PC-3 (cell line): ENCODE data around the gene PDHX.

ENCODE experiments used
- EZH2 ChIP-seq: fragments of 300-600 bp; sonication (generic); IDR thresholded peaks from one replicate; pipeline ENCODE4 v1.6.1; 2017; ENCODE audit warnings: antibody characterized with exemption, mild to moderate bottlenecking, low read length; ENCODE audit not compliant: unreplicated experiment
- TF ChIP-seq, protein P1 (sequence below): fragments of 300-600 bp; sonication (generic); conservative IDR thresholded peaks from 2 replicates; pipeline ENCODE4 v1.5.1; 2017; ENCODE audit warnings: antibody characterized with exemption, low read depth, mild to moderate bottlenecking, low read length

DNA sequence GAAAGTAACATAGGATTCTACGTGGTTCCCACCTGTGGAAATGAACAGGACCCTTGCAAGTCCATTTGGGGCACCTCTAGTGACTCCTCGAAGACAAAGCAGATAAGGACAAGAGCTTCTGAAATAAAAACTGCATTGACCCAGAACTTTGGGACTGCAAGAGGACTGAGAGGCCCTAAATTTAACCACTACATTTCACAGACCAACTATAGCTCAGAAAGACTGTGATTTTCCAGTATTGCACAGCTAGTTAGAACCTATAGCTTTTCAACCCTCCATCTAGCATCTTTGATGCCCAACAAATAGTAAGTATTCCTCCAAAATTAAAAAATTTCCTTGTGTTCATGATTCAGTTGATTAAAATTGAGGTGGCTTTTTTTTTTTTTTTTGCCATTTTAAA is 114.9 kb downstream of the PDHX start:
- TF ChIP-seq EZH2, result no peak
- TF ChIP-seq, protein P1, sequence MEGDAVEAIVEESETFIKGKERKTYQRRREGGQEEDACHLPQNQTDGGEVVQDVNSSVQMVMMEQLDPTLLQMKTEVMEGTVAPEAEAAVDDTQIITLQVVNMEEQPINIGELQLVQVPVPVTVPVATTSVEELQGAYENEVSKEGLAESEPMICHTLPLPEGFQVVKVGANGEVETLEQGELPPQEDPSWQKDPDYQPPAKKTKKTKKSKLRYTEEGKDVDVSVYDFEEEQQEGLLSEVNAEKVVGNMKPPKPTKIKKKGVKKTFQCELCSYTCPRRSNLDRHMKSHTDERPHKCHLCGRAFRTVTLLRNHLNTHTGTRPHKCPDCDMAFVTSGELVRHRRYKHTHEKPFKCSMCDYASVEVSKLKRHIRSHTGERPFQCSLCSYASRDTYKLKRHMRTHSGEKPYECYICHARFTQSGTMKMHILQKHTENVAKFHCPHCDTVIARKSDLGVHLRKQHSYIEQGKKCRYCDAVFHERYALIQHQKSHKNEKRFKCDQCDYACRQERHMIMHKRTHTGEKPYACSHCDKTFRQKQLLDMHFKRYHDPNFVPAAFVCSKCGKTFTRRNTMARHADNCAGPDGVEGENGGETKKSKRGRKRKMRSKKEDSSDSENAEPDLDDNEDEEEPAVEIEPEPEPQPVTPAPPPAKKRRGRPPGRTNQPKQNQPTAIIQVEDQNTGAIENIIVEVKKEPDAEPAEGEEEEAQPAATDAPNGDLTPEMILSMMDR, result no peak
